ENCODE data around the gene RFX1.
"Not testable (repeated sequence)": the region's sequence is repeated elsewhere in the genome, so short reads cannot be mapped to it uniquely, and the experiment has no call there.

The RFX1 gene

GRCh38 chr19:13926010-13926409, 80.1 kb downstream of the RFX1 start:
- Histone ChIP-seq H3K4me1 (ENCODE audit: insufficient read depth, poor library complexity, severe bottlenecking) (no peaks in the 10 kb centered on the region), H3K4me3 (ENCODE audit: severe bottlenecking) (no peak overlapping the region), H3K27ac (ENCODE audit: poor library complexity, severe bottlenecking) (no peak overlapping the region), H3K9me3 (ENCODE audit: severe bottlenecking) (no peaks in the 10 kb centered on the region), H3K36me3 (ENCODE audit: low read depth) (peaks cover 40% of the 10 kb centered on the region), H3K27me3 (ENCODE audit: insufficient read depth, poor library complexity, severe bottlenecking) (no peaks in the 10 kb centered on the region)
- ATAC-seq (ENCODE audit: low read depth): no peak
- no peak for DNase-seq (ENCODE audit: low spot score)
- no peak for TF ChIP-seq CTCF (IDR thresholded peaks at IDR 0.05; ENCODE audit: poor library complexity, severe bottlenecking)

GRCh38 chr19:13923194-13923987, 82.7 kb downstream of the RFX1 start:
- no peak for DNase-seq (ENCODE audit: low spot score)
- Histone ChIP-seq H3K4me3 (ENCODE audit: severe bottlenecking) (no peak overlapping the region), H3K9me3 (ENCODE audit: severe bottlenecking) (no peaks in the 10 kb centered on the region), H3K4me1 (ENCODE audit: insufficient read depth, poor library complexity, severe bottlenecking) (no peaks in the 10 kb centered on the region), H3K27ac (ENCODE audit: poor library complexity, severe bottlenecking) (no peak overlapping the region), H3K36me3 (ENCODE audit: low read depth) (peaks cover 61% of the 10 kb centered on the region), H3K27me3 (ENCODE audit: insufficient read depth, poor library complexity, severe bottlenecking) (no peaks in the 10 kb centered on the region)
- TF ChIP-seq CTCF (IDR thresholded peaks at IDR 0.05; ENCODE audit: poor library complexity, severe bottlenecking): no peak
- ATAC-seq (ENCODE audit: low read depth): no peak

- not testable (repeated sequence) for H3K4me3 ChIP-seq (ENCODE audit: severe bottlenecking); DNase-seq (ENCODE audit: low spot score); ATAC-seq (ENCODE audit: low read depth); H3K9me3 ChIP-seq (ENCODE audit: severe bottlenecking); H3K4me1 ChIP-seq (ENCODE audit: insufficient read depth, poor library complexity, severe bottlenecking); H3K27me3 ChIP-seq (ENCODE audit: insufficient read depth, poor library complexity, severe bottlenecking); H3K27ac ChIP-seq (ENCODE audit: poor library complexity, severe bottlenecking)
- H3K36me3 ChIP-seq (ENCODE audit: low read depth): peaks cover 63% of the 10 kb centered on the region
Observed at GRCh38 chr19:13922118-13922517, 84.0 kb downstream of the RFX1 start.

GRCh38 chr19:13920940-13921747, 85.0 kb downstream of the RFX1 start:
- H3K36me3 ChIP-seq (ENCODE audit: low read depth): peaks cover 64% of the 10 kb centered on the region
- TF ChIP-seq CTCF (IDR thresholded peaks at IDR 0.05; ENCODE audit: poor library complexity, severe bottlenecking): no peak

GRCh38 chr19:13920524-13920923, 85.6 kb downstream of the RFX1 start:
- DNase-seq (ENCODE audit: low spot score) (no peak), ATAC-seq (ENCODE audit: low read depth) (no peak)
- no peak for TF ChIP-seq CTCF (IDR thresholded peaks at IDR 0.05; ENCODE audit: poor library complexity, severe bottlenecking)
- Histone ChIP-seq H3K27ac (ENCODE audit: poor library complexity, severe bottlenecking) (no peak overlapping the region), H3K4me3 (ENCODE audit: severe bottlenecking) (no peak overlapping the region), H3K36me3 (ENCODE audit: low read depth) (peaks cover 63% of the 10 kb centered on the region), H3K27me3 (ENCODE audit: insufficient read depth, poor library complexity, severe bottlenecking) (no peaks in the 10 kb centered on the region), H3K4me1 (ENCODE audit: insufficient read depth, poor library complexity, severe bottlenecking) (no peaks in the 10 kb centered on the region), H3K9me3 (ENCODE audit: severe bottlenecking) (no peaks in the 10 kb centered on the region)

More at GRCh38 chr19:13920940-13921747, 85.0 kb downstream of the RFX1 start:
- Histone ChIP-seq H3K9me3 (ENCODE audit: severe bottlenecking) (no peaks in the 10 kb centered on the region), H3K27ac (ENCODE audit: poor library complexity, severe bottlenecking) (no peak overlapping the region), H3K4me3 (ENCODE audit: severe bottlenecking) (no peak overlapping the region), H3K4me1 (ENCODE audit: insufficient read depth, poor library complexity, severe bottlenecking) (no peaks in the 10 kb centered on the region), H3K27me3 (ENCODE audit: insufficient read depth, poor library complexity, severe bottlenecking) (no peaks in the 10 kb centered on the region)
- DNase-seq (ENCODE audit: low spot score) (no peak), ATAC-seq (ENCODE audit: low read depth) (peak; percentile 79)

All from RWPE2 (cell line).